IPS-15b (cell line): Measurements from ENCODE around the gene EDDM3A.
"Not testable (repeated sequence)": the region's sequence is repeated elsewhere in the genome, so short reads cannot be mapped to it uniquely, and the experiment has no call there.

Experiments used
- H3K27me3 ChIP-seq: one replicate; pipeline ENCODE4 v1.6.1; 2013; ENCODE audit warnings: low read length; ENCODE audit not compliant: control insufficient read depth, insufficient read depth
- H3K36me3 ChIP-seq: one replicate; pipeline ENCODE4 v1.6.1; 2013; ENCODE audit warnings: low read length; ENCODE audit not compliant: control insufficient read depth, insufficient read depth
- H3K4me1 ChIP-seq: one replicate; pipeline ENCODE4 v1.6.1; 2013; ENCODE audit warnings: mild to moderate bottlenecking, low read length; ENCODE audit not compliant: control insufficient read depth, insufficient read depth
- H3K4me3 ChIP-seq: one replicate; pipeline ENCODE4 v1.5.1; 2013; ENCODE audit warnings: low read depth, low read length
- H3K9ac ChIP-seq: one replicate; pipeline ENCODE4 v1.6.1; 2013; ENCODE audit warnings: low read depth, mild to moderate bottlenecking, low read length
- H3K9me3 ChIP-seq: one replicate; pipeline ENCODE4 v1.6.1; 2013; ENCODE audit warnings: mild to moderate bottlenecking, low read length; ENCODE audit not compliant: control insufficient read depth, insufficient read depth

EDDM3A gene, protein sequence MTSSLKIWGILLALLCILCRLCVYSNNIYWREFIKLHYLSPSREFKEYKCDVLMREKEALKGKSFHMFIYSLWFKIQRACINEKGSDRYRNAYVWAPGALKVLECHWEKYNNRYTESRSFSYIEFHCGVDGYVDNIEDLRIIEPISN

DNA sequence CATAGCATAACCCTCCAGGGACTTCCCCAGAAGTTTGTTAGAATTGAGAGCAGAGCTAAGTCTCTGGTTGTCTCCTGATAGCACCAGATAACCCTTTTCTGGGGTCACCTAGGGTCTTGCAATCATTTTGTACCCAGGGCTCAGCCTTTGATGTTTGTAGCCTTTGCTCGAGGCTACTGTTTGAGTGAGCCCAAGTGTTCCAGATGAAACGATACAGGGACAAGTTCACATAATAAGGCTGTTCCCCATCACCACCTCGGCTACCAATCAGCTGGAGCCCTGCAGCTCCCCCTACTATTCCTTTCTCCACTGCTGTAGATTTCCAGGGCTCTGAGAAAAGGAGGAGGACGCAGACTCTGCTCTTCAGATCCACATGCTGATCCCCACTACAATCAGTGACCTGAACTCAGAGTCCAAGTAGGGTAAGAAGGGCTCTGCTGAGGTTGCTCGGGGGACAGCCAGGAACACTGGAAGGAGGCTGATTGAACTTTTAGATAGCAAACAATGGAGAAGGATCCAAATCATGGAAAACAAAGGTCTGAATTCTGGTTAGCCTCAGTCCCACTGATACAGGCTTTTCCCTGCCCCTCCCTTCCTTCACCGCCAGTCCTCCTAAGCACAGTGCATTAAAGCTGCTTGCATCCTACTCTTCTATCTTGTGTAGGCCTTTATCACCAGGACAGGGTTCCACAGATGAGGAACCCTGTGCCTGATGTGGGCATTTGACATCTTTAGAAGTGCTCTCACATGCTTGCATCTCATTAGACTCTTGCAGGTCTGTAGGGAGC lies at the start of gene EDDM3A:
TSS of gene EDDM3A (plus strand) at position 317 of the 788 bp plus-strand sequence. CDS start 1,694 bp downstream, outside the sequence.
- Histone ChIP-seq H3K36me3 (no peaks in the 10 kb centered on the region), H3K4me3 (no peak within 1 kb of the TSS), H3K4me1 (no peaks in the 10 kb centered on the region), H3K27me3 (no peaks in the 10 kb centered on the region), H3K9ac (no peak within 1 kb of the TSS), H3K9me3 (no peaks in the 10 kb centered on the region)

DNA sequence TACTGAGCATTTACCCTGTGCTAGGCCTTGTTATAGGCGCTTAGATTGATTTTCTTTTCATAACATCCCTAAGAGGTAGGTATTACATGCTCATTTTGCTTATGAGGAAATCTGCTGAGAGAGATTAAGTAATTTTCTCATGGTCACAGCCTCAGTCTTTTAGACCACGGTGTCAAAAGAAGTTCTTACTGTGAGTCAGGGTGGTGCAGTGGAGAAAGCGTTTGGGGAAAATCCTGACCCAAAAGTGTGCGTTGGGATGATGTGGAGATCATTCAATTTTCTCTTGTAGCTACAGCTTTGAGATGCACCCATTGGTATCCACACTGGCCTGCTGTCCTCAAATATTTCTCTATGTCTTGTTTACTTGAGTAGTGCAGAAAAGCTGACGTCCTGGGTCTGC lies 48.9 kb upstream of the EDDM3A start:
- H3K9me3 ChIP-seq: no peaks in the 10 kb centered on the region
- no peak overlapping the region for H3K9ac ChIP-seq
- H3K4me3 ChIP-seq: no peak overlapping the region
- no peaks in the 10 kb centered on the region for H3K36me3 ChIP-seq
- no peaks in the 10 kb centered on the region for H3K27me3 ChIP-seq
- H3K4me1 ChIP-seq: no peaks in the 10 kb centered on the region

DNA sequence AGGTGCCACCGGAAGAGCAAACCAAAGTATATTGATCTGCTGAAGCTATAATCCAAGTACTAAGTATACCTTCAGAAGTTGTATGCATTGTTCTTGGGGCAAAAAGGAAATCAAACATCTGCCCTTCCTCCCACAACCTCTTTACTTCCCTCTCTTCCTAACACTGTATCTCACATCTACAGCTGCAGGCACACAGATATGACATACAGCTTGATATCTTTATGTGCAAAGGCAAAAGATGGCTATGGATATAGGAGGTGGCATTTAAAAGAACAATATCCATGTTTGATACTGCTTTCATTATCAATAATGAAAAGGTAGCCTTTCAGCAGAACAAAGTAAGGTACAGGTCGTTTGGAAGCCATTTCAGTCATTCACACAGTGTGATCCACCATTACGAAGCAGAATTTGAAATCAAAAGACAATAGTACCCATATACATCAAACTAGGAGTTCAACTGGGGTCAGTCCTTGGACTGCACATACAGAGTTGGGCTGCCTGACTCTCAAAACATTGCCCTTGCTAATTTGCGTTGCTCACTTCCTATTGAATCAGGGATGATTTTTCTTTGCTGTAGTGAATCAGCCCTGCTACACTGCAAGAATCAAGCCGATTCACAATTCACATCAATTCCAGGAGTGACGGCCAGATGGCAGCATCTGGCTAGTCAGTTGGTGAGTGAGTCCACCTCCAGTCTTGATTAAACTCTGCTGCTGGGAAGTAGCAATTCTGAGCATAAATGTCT lies 48.2 kb upstream of the EDDM3A start:
- Histone ChIP-seq H3K4me3 (no peak overlapping the region), H3K9me3 (no peaks in the 10 kb centered on the region), H3K9ac (no peak overlapping the region), H3K4me1 (no peaks in the 10 kb centered on the region), H3K36me3 (no peaks in the 10 kb centered on the region), H3K27me3 (no peaks in the 10 kb centered on the region)

DNA sequence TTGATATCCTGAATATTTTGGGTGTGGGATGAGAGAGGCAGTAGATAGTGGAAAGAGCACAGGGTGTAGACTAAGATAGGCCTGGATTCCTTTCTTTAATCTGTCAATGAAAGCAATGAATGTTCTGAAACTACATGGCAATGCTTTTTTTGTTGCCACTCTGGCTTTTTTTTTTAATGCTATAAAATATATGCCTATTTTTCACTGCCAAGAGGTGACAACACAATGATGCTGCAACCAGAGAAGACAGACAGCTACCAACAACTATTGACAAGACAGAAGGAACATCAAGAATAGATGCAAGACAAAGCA lies 47.7 kb upstream of the EDDM3A start:
- H3K9me3 ChIP-seq: no peaks in the 10 kb centered on the region
- H3K4me1 ChIP-seq: no peaks in the 10 kb centered on the region
- no peak overlapping the region for H3K9ac ChIP-seq
- no peak overlapping the region for H3K4me3 ChIP-seq
- no peaks in the 10 kb centered on the region for H3K27me3 ChIP-seq
- H3K36me3 ChIP-seq: no peaks in the 10 kb centered on the region

DNA sequence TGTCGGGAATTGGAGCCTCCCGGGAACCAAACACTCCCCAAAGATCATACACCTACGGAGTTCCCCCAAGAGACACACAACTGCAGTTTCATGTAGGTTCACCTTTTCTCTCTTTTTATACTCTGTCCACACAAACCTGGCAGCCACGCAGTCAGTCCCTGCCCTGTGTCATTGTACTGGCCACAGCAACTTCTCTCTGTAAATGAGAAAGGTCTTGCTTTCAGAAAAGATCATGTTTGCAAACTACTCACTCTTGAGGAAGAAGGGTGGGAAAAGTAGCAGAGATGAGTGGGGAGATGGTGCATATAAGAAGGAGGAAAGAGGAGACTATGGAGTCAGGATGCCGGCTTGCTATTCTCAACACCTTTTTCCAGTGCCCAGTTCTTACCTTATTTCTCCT lies 46.8 kb upstream of the EDDM3A start:
- Histone ChIP-seq H3K27me3 (no peaks in the 10 kb centered on the region), H3K9me3 (no peaks in the 10 kb centered on the region), H3K4me1 (no peaks in the 10 kb centered on the region), H3K9ac (no peak overlapping the region), H3K36me3 (no peaks in the 10 kb centered on the region), H3K4me3 (no peak overlapping the region)

DNA sequence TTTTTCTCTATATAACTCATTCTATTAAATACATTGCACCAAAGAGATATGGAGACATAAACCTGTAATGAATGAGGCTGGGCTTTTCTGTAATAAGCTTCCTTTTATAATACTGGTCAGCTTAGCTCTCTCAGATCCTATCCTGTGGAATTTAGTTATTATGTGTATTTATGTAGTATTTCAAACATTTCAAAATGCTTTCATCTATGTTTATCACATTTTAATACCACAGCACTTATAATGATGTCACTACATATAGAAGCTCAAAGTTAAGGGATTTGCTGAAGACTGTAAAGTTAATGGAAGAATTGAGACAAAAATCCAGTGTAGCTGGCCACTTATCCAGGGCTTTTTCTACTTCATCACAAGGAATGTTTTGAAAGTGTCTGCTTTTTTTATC lies 45.8 kb upstream of the EDDM3A start:
- H3K36me3 ChIP-seq: no peaks in the 10 kb centered on the region

DNA sequence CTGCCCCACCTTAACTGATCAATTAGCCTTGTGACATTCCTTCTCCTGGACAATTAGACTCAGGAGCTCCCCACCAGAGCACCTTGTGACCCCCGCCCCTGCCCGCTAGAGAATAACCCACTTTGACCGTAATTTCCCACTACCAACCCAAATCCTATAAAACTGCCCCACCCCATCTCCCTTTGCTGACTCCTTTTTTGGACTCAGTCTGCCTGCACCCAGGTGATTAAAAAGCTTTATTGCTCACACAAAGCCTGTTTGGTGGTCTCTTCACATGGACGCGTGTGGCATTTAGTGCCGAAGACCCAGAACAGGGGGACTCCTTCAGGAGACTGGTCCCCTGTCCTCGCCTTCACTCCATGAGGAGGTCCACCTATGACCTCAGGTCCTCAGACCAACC lies 44.7 kb upstream of the EDDM3A start:
- H3K4me1 ChIP-seq, H3K9me3 ChIP-seq, H3K27me3 ChIP-seq, H3K4me3 ChIP-seq, H3K36me3 ChIP-seq, H3K9ac ChIP-seq: not testable (repeated sequence)

More for the DNA sequence above, 45.8 kb upstream of the EDDM3A start:
- no peak overlapping the region for H3K9ac ChIP-seq
- no peak overlapping the region for H3K4me3 ChIP-seq
- H3K27me3 ChIP-seq: no peaks in the 10 kb centered on the region
- peaks cover 6% of the 10 kb centered on the region for H3K9me3 ChIP-seq
- H3K4me1 ChIP-seq: no peaks in the 10 kb centered on the region

DNA sequence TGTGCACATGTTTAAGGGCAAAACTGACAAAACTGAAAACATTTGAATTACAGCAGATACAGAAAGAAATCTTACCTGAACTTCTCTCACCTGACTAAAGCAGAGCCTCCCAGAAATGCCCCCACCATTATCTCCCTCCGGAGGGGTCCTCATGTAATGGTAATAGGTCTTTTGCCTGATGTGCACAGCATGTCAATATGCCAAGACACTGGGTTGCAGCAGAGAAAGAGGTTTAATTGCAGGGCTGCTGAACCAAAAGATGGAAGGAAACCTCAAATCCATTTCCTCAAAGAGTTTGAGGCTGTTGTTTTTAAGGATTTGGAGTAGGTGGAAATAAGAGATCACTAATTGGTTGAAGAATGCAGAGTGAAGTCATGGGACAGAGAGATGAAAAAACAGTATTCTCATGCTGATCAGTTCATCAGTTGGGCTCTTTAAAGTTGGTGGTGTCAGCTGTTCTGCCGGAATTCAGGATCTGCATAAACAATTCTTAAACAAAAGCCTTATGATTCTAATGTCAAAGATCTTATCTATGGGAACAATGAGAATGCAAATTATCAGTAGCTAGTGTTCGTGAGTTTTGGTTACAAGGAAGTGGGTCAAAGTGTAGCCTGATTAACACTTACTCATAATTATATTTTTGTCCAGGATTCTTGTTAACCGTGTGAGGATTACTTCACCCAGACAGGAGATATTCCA lies 38.9 kb upstream of the EDDM3A start:
- H3K9me3 ChIP-seq: peaks cover 8% of the 10 kb centered on the region
- H3K4me3 ChIP-seq: peak overlapping the region; percentile 31
- H3K9ac ChIP-seq: peak overlapping the region; percentile 32
- H3K36me3 ChIP-seq: no peaks in the 10 kb centered on the region
- H3K4me1 ChIP-seq: no peaks in the 10 kb centered on the region
- no peaks in the 10 kb centered on the region for H3K27me3 ChIP-seq

DNA sequence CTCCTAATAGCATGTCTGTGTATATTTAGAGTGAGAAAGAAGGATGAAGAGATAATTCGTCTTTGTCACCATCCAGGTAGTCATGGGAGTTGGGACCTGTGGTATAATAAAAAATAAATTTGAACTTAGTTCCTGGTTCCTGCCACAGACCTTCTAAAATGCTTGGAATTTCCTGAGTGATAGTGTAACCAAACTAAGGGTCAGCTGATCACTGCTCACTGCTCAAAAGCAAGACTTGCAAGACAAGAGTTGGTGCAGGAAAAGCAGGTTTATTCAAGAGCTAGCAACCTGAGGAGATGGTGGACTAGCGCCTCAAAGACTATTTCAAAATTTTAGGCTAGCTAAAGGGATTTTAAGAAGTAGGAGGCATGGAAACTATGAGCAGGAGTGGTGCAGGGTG lies 38.1 kb upstream of the EDDM3A start:
- Histone ChIP-seq H3K27me3 (no peaks in the 10 kb centered on the region), H3K36me3 (no peaks in the 10 kb centered on the region), H3K9ac (no peak overlapping the region), H3K4me1 (no peaks in the 10 kb centered on the region), H3K9me3 (peaks cover 8% of the 10 kb centered on the region), H3K4me3 (no peak overlapping the region)

DNA sequence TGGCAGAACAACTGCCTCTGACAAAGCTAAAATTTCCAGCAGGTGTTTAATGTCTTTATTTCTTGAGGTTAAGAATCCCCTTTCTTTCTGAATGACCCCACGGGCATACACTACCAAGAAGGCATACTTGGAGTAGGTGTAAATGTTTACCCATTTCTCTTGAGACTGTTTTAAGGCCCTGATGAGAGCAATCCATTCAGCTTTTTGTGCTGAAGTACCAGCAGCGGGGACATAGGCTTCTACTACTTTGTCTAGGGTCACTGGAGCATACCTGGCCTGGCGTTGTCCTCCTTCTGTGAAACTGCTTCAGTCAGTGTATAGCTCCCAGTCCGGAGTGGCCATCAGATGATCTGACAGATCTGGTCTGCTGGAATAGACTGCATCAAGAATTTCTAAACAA lies 34.4 kb upstream of the EDDM3A start:
- Histone ChIP-seq H3K9ac (no peak overlapping the region), H3K4me3 (no peak overlapping the region), H3K9me3 (no peaks in the 10 kb centered on the region), H3K4me1 (no peaks in the 10 kb centered on the region), H3K27me3 (no peaks in the 10 kb centered on the region), H3K36me3 (no peaks in the 10 kb centered on the region)

DNA sequence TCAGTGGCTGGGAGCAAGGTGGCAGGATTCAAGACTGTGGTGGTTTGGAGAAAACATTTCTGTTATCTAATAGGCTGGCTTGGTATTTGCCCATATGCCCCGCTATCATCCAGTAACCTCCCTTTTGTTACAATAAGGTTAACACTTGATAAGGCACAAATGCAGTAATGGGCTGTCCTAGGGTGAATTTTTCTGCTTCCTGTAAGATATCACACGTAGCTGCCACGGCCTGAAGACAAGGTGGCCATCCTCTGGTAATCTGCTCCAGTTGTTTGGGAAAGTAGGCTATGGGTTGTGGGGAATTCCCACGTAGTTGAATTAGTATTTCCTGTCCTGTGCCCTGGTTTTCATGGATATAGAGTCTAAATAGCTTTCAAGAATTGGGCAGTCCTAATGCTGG lies 34.0 kb upstream of the EDDM3A start:
- H3K36me3 ChIP-seq: no peaks in the 10 kb centered on the region
- no peaks in the 10 kb centered on the region for H3K27me3 ChIP-seq
- H3K9me3 ChIP-seq: no peaks in the 10 kb centered on the region
- H3K9ac ChIP-seq: no peak overlapping the region
- no peak overlapping the region for H3K4me3 ChIP-seq
- H3K4me1 ChIP-seq: no peaks in the 10 kb centered on the region
